NT2/D1 (cell line): Measurements from ENCODE around the gene HIRA.

Source experiments
- DNase-seq: peaks from one replicate; pipeline ENCODE4 v3.0.0-alpha.2; 2011; ENCODE audit warnings: low read depth, low spot score
- H3K27me3 ChIP-seq: 2 replicates; pipeline ENCODE4 v1.6.0; 2011; ENCODE audit warnings: mild to moderate bottlenecking; ENCODE audit not compliant: insufficient read length, insufficient read depth
- H3K36me3 ChIP-seq: 2 replicates; pipeline ENCODE4 v1.6.1; 2011; ENCODE audit warnings: mild to moderate bottlenecking, low read length, mixed read lengths; ENCODE audit not compliant: insufficient read depth, insufficient read length
- H3K4me1 ChIP-seq: 2 replicates; pipeline ENCODE4 v1.5.1; 2011; ENCODE audit not compliant: insufficient read depth, insufficient read length
- H3K4me3 ChIP-seq: 2 replicates; pipeline ENCODE4 v1.5.1; 2011; ENCODE audit warnings: low read depth; ENCODE audit not compliant: insufficient read length
- H3K9ac ChIP-seq: 2 replicates; pipeline ENCODE4 v1.6.0; 2011; ENCODE audit warnings: low read depth; ENCODE audit not compliant: insufficient read length
- H3K9me3 ChIP-seq: 2 replicates; pipeline ENCODE4 v1.5.1; 2011; ENCODE audit warnings: mild to moderate bottlenecking, low read length; ENCODE audit not compliant: insufficient read depth
- SUZ12 ChIP-seq: IDR thresholded peaks from 2 replicates; pipeline ENCODE4 v1.6.1; 2011; ENCODE audit not compliant: insufficient read length, insufficient read depth; ENCODE audit errors: extremely low read depth
- YY1 ChIP-seq: IDR thresholded peaks from 2 replicates; pipeline ENCODE4 v1.6.1; 2011; ENCODE audit not compliant: insufficient read length, insufficient read depth
- ZNF274 ChIP-seq: IDR thresholded peaks from 2 replicates; pipeline ENCODE4 v1.6.1; 2011; ENCODE audit warnings: mild to moderate bottlenecking, low read depth, low read length

Gene HIRA

GRCh38 chr22:19431649-19432132 lies at the start of gene HIRA:
HIRA (minus strand) TSS chr22:19431733; CDS start chr22:19431476, 257 bp downstream.
- Histone ChIP-seq H3K36me3 (peaks cover 41% of the 10 kb centered on the region), H3K9ac (peak within 1 kb of the TSS; percentile 97), H3K27me3 (no peaks in the 10 kb centered on the region), H3K4me1 (peaks cover 2% of the 10 kb centered on the region), H3K4me3 (peak within 1 kb of the TSS; percentile 94), H3K9me3 (no peaks in the 10 kb centered on the region)
- no peak for TF ChIP-seq YY1
- TF ChIP-seq ZNF274: no peak
- TF ChIP-seq SUZ12: no peak
- no peak for DNase-seq

- peaks cover 40% of the 10 kb centered on the region for H3K36me3 ChIP-seq
- no peaks in the 10 kb centered on the region for H3K9me3 ChIP-seq
- no peaks in the 10 kb centered on the region for H3K27me3 ChIP-seq
- no peaks in the 10 kb centered on the region for H3K4me1 ChIP-seq
- TF ChIP-seq ZNF274: no peak
- TF ChIP-seq YY1: no peak
- TF ChIP-seq SUZ12: no peak
- no peak for DNase-seq
- H3K9ac ChIP-seq: no peak overlapping the region
- H3K4me3 ChIP-seq: peak overlapping the region; percentile 80
Measured at GRCh38 chr22:19480789-19481188, 49.3 kb upstream of the HIRA start.

GRCh38 chr22:19480173-19480568 lies 48.6 kb upstream of the HIRA start:
- no peak for DNase-seq
- Histone ChIP-seq H3K4me3 (peak overlapping the region; percentile 80), H3K9me3 (no peaks in the 10 kb centered on the region), H3K36me3 (peaks cover 40% of the 10 kb centered on the region), H3K9ac (peak overlapping the region; percentile 88), H3K4me1 (no peaks in the 10 kb centered on the region), H3K27me3 (no peaks in the 10 kb centered on the region)
- TF ChIP-seq ZNF274 (no peak), SUZ12 (no peak), YY1 (no peak)

- Histone ChIP-seq H3K36me3 (peaks cover 40% of the 10 kb centered on the region), H3K4me3 (peak within 1 kb of the TSS; percentile 95), H3K27me3 (no peaks in the 10 kb centered on the region), H3K4me1 (no peaks in the 10 kb centered on the region), H3K9ac (peak within 1 kb of the TSS; percentile 98), H3K9me3 (no peaks in the 10 kb centered on the region)
- TF ChIP-seq ZNF274 (no peak), YY1 (peak; percentile 98), SUZ12 (no peak)
- DNase-seq: peak; percentile 91
Measured at GRCh38 chr22:19479355-19480172, 48.0 kb upstream of the HIRA start, which contains the start of gene CDC45. CDC45 (plus strand) TSS chr22:19479920; CDS start chr22:19479969, 49 bp downstream.

- TF ChIP-seq ZNF274: no peak
- no peak for TF ChIP-seq SUZ12
- no peak for TF ChIP-seq YY1
- Histone ChIP-seq H3K4me1 (no peaks in the 10 kb centered on the region), H3K9ac (peak within 1 kb of the TSS; percentile 98), H3K36me3 (peaks cover 38% of the 10 kb centered on the region), H3K9me3 (no peaks in the 10 kb centered on the region), H3K27me3 (no peaks in the 10 kb centered on the region), H3K4me3 (peak within 1 kb of the TSS; percentile 95)
- DNase-seq: peak; percentile 42
Measured at GRCh38 chr22:19478901-19479354, 47.4 kb upstream of the HIRA start, which contains the start of gene UFD1. UFD1 (minus strand) TSS chr22:19479193; CDS start chr22:19479085, 108 bp downstream.

- no peaks in the 10 kb centered on the region for H3K27me3 ChIP-seq
- no peaks in the 10 kb centered on the region for H3K4me1 ChIP-seq
- H3K9me3 ChIP-seq: no peaks in the 10 kb centered on the region
- H3K4me3 ChIP-seq: peak overlapping the region; percentile 95
- H3K36me3 ChIP-seq: peaks cover 38% of the 10 kb centered on the region
- peak overlapping the region; percentile 98 for H3K9ac ChIP-seq
- no peak for DNase-seq
- TF ChIP-seq YY1 (no peak), ZNF274 (no peak), SUZ12 (no peak)
Measured at GRCh38 chr22:19478045-19478900, 46.7 kb upstream of the HIRA start.
